ENCODE measurements around the gene TOMM20. TPM values are rescaled to one million over a fixed set of nuclear protein-coding genes. Genes with fewer than 3 reads are reported as not detected.

The TOMM20 gene
- total RNA-seq = 10 to 100 TPM; 86.0 to 99.0 (median 95.4) TPM

- TF ChIP-seq, protein P1, sequence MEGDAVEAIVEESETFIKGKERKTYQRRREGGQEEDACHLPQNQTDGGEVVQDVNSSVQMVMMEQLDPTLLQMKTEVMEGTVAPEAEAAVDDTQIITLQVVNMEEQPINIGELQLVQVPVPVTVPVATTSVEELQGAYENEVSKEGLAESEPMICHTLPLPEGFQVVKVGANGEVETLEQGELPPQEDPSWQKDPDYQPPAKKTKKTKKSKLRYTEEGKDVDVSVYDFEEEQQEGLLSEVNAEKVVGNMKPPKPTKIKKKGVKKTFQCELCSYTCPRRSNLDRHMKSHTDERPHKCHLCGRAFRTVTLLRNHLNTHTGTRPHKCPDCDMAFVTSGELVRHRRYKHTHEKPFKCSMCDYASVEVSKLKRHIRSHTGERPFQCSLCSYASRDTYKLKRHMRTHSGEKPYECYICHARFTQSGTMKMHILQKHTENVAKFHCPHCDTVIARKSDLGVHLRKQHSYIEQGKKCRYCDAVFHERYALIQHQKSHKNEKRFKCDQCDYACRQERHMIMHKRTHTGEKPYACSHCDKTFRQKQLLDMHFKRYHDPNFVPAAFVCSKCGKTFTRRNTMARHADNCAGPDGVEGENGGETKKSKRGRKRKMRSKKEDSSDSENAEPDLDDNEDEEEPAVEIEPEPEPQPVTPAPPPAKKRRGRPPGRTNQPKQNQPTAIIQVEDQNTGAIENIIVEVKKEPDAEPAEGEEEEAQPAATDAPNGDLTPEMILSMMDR (IDR thresholded peaks at IDR 0.05; ENCODE audit: low read depth) = no peak
These were observed at the start of gene TOMM20 for GRCh38 chr1:235128456-235129328. TSS of gene TOMM20 (minus strand) at chr1:235128837. CDS start at chr1:235128715, 122 bp downstream.

DNA sequence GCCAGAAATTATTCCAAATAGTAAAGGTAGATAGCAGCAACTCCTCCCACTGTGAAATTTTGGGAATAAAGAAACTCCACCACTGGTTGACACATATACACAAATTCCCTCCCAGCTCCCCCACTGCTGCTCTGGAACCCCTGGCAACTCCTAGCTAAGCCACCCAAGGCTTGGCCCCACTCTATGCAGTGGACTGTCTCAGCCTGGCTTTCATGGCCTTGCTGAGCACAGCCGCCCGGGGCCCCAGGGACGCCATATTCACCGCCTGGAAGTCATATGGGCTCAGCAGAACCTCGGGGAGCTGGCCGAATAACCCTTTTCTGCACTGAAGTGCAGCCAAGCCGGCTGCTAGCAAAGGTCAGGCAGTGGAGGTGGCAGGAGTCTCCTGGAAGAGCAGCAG is 47.8 kb upstream of the TOMM20 start:
- TF ChIP-seq, protein P1 (IDR thresholded peaks at IDR 0.05; ENCODE audit: low read depth) = no peak

DNA sequence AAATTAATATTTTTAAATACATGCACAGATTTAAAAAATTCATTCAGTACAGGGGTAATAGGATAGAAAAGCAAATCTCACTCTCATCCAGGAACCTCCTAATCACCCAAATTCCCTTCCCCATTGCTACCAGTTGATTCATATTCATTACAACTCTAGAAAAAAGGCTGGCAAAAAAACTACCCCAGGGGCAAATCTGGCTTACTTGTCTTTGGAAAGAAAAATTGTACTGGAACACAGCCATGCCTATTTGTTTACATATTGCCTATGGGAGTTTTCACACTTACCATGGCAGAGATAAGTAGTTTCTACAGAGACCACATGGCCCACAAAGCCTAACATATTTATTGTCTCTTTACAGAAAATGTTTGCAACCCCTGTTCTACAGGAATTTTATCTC is 41.3 kb upstream of the TOMM20 start:
- TF ChIP-seq, protein P1 (IDR thresholded peaks at IDR 0.05; ENCODE audit: low read depth) = no peak

- TF ChIP-seq, protein P1 (IDR thresholded peaks at IDR 0.05; ENCODE audit: low read depth) = no peak
These were observed 39.7 kb upstream of the TOMM20 start for GRCh38 chr1:235168375-235168774.

- TF ChIP-seq, protein P1 (IDR thresholded peaks at IDR 0.05; ENCODE audit: low read depth) = no peak
These were observed 33.2 kb upstream of the TOMM20 start for GRCh38 chr1:235161685-235162327.

- TF ChIP-seq, protein P1 (IDR thresholded peaks at IDR 0.05; ENCODE audit: low read depth) = no peak
These were observed 32.5 kb upstream of the TOMM20 start, which contains the start of gene RBM34 for GRCh38 chr1:235160957-235161684. TSS of gene RBM34 (minus strand) at chr1:235161250. CDS start at chr1:235161226, 24 bp downstream.
